Measurements from ENCODE around the gene IGSF23. TPM values are rescaled to one million over a fixed set of nuclear protein-coding genes. Genes with fewer than 3 reads are reported as not detected.
"Not testable (repeated sequence)": the region's sequence is repeated elsewhere in the genome, so short reads cannot be mapped to it uniquely, and the experiment has no call there.

IGSF23 gene
- total and polyA plus RNA-seq, 5 donors, result not detected

DNA sequence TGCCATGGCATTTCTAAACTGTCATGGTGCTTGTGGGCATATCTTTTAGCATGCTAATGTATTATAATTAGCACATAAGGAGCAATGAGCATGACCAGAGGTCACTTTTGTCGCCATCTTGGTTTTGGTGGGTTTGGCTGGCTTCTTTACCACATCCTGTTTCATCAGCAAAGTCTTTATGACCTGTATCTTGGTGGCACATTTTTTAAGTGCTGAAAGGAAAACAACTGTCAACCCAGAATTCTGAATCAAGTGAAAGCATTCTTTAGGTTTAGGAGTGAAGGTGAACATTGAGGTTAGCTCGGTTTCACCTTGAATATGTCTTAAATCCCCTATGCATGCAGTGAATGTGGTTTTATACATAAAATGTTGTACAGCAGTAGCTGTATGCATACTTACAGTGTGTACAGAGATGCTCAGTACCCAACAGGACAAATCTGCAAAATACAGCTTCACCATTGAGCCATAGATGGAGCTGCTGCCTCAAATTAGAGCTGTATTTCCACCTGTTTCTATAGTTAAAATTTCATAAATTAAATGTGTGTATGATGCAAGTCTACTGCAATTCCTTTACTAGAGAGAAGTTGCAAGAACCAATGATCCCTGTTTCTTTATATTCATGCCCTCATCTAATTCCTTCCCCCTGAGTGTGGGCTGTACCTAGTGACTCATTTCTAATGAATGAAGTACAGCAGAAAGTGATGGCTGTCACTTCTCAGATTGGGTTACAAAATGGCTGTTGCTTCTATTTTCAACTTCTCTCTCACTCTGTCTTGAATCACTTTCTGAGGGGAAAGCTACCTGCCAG lies 25.2 kb upstream of the IGSF23 start:
- intact Hi-C loops (cut with DNase I), result no loop called here
- WGBS, result 83% methylated on average over 2 of the region's 2 CpGs
- H3K27ac ChIP-seq (ENCODE audit: low read length), result peak overlapping the region; percentile 67

GRCh38 chr19:44588771-44589112 lies 24.6 kb upstream of the IGSF23 start:
- Histone ChIP-seq H3K9me3 (ENCODE audit: control insufficient read depth, low read length) (no peaks in the 10 kb centered on the region), H3K27ac (ENCODE audit: low read length) (peak overlapping the region; percentile 67), H3K4me1 (ENCODE audit: control insufficient read depth, insufficient read depth, low read length) (no peaks in the 10 kb centered on the region), H3K4me3 (ENCODE audit: low read length) (no peak overlapping the region), H3K27me3 (ENCODE audit: control insufficient read depth, insufficient read depth) (no peaks in the 10 kb centered on the region)
- DNase-seq, result no peak
- intact Hi-C loops (cut with DNase I), result no loop called here
- WGBS, result 82% methylated on average over 3 of the region's 3 CpGs
- ATAC-seq, result no peak

More for the DNA sequence above, 25.2 kb upstream of the IGSF23 start:
- Histone ChIP-seq H3K9me3 (ENCODE audit: control insufficient read depth, low read length) (no peaks in the 10 kb centered on the region), H3K27me3 (ENCODE audit: control insufficient read depth, insufficient read depth) (no peaks in the 10 kb centered on the region), H3K4me1 (ENCODE audit: control insufficient read depth, insufficient read depth, low read length) (no peaks in the 10 kb centered on the region), H3K4me3 (ENCODE audit: low read length) (no peak overlapping the region)
- ATAC-seq, result peak in 1 of 2 donors; percentile 63
- no peak for DNase-seq

DNA sequence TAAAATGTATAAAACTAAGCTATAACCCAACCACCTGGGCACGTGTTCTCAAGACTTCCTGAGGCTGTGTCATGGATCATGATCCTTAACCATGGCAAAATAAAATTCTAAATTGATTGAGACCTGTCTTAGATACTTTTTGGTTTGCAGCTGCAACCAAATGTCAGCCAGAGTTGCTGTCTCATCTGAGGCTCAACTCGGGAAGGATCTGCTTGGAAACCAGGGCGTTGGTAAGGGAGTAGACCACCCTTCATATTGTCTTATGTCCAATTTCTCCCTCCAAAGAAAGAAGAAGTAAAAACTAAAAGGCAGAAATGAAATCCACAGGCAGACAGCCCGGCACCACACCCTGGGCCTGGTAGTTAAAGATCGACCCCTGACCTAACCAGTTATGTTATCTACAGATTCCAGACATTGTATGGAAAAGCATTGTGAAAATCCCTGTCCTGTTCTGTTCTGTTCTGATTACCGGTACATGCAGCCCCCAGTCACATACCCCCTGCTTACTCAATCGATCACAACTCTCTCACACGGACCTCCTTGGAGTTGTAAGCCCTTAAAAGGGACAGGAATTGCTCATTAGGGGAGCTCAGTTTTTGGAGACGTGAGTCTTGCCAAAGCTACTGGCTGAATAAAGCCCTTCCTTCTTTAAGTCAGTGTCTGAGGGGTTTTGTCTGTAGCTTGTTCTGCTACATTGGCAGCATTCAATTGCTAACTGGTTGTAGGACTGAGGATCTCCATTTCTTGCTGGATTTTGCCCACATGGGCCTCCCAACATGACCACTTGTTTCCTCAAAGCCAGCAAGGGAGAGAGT lies 22.9 kb upstream of the IGSF23 start:
- Histone ChIP-seq H3K4me1 (ENCODE audit: control insufficient read depth, insufficient read depth, low read length) (no peaks in the 10 kb centered on the region), H3K9me3 (ENCODE audit: control insufficient read depth, low read length) (no peaks in the 10 kb centered on the region), H3K27ac (ENCODE audit: low read length) (no peak overlapping the region), H3K4me3 (ENCODE audit: low read length) (no peak overlapping the region), H3K27me3 (ENCODE audit: control insufficient read depth, insufficient read depth) (no peaks in the 10 kb centered on the region)
- 63% methylated on average over 9 of the region's 9 CpGs for WGBS
- intact Hi-C loops (cut with DNase I), result no loop called here
- no peak for ATAC-seq
- no peak for DNase-seq

- H3K27me3 ChIP-seq (ENCODE audit: control insufficient read depth, insufficient read depth); ATAC-seq; H3K27ac ChIP-seq (ENCODE audit: low read length); H3K4me3 ChIP-seq (ENCODE audit: low read length); intact Hi-C loops (cut with DNase I); H3K4me1 ChIP-seq (ENCODE audit: control insufficient read depth, insufficient read depth, low read length); H3K9me3 ChIP-seq (ENCODE audit: control insufficient read depth, low read length); DNase-seq: not testable (repeated sequence)
- WGBS, result 93% methylated on average over 9 of the region's 9 CpGs
These were observed 21.9 kb upstream of the IGSF23 start for GRCh38 chr19:44591340-44591993.

- Histone ChIP-seq H3K27me3 (ENCODE audit: control insufficient read depth, insufficient read depth) (no peaks in the 10 kb centered on the region), H3K4me1 (ENCODE audit: control insufficient read depth, insufficient read depth, low read length) (no peaks in the 10 kb centered on the region), H3K4me3 (ENCODE audit: low read length) (no peak overlapping the region), H3K27ac (ENCODE audit: low read length) (no peak overlapping the region), H3K9me3 (ENCODE audit: control insufficient read depth, low read length) (no peaks in the 10 kb centered on the region)
- WGBS, result 24% methylated on average over 2 of the region's 2 CpGs
- no peak for DNase-seq
- intact Hi-C loops (cut with DNase I), result no loop called here
- ATAC-seq, result peak; percentile 16 to 49
These were observed 20.9 kb upstream of the IGSF23 start for GRCh38 chr19:44592451-44592890.

DNA sequence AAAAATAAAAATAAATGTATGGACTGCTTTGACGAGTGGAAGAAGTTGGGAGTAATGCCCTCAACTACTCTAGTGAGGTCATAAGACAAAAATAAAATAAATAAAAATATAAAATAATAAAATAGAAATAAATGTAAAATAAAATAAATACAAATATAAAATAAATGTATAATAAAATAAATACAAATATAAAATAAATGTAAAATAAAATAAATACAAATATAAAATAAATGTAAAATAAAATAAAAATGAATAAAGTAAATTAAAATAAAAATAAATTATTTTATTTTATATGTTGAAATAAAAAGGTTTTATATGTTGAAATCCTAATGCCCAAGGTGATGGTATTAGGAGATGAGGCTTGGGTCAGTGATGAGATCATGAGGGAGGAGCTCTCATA lies 20.1 kb upstream of the IGSF23 start:
- ATAC-seq, result no peak
- 79% methylated on average over 1 of the region's 1 CpG for WGBS
- H3K27ac ChIP-seq (ENCODE audit: low read length), result no peak overlapping the region
- H3K4me1 ChIP-seq (ENCODE audit: control insufficient read depth, insufficient read depth, low read length), result no peaks in the 10 kb centered on the region
- no peaks in the 10 kb centered on the region for H3K9me3 ChIP-seq (ENCODE audit: control insufficient read depth, low read length)
- intact Hi-C loops (cut with DNase I), result no loop called here
- no peak overlapping the region for H3K4me3 ChIP-seq (ENCODE audit: low read length)
- DNase-seq, result no peak
- no peaks in the 10 kb centered on the region for H3K27me3 ChIP-seq (ENCODE audit: control insufficient read depth, insufficient read depth)

- H3K9me3 ChIP-seq (ENCODE audit: control insufficient read depth, low read length); H3K4me3 ChIP-seq (ENCODE audit: low read length); ATAC-seq; H3K4me1 ChIP-seq (ENCODE audit: control insufficient read depth, insufficient read depth, low read length); DNase-seq; H3K27ac ChIP-seq (ENCODE audit: low read length); intact Hi-C loops (cut with DNase I); H3K27me3 ChIP-seq (ENCODE audit: control insufficient read depth, insufficient read depth): not testable (repeated sequence)
- WGBS, result 21% methylated on average over 1 of the region's 1 CpG
These were observed 19.5 kb upstream of the IGSF23 start for GRCh38 chr19:44593866-44594266.

DNA sequence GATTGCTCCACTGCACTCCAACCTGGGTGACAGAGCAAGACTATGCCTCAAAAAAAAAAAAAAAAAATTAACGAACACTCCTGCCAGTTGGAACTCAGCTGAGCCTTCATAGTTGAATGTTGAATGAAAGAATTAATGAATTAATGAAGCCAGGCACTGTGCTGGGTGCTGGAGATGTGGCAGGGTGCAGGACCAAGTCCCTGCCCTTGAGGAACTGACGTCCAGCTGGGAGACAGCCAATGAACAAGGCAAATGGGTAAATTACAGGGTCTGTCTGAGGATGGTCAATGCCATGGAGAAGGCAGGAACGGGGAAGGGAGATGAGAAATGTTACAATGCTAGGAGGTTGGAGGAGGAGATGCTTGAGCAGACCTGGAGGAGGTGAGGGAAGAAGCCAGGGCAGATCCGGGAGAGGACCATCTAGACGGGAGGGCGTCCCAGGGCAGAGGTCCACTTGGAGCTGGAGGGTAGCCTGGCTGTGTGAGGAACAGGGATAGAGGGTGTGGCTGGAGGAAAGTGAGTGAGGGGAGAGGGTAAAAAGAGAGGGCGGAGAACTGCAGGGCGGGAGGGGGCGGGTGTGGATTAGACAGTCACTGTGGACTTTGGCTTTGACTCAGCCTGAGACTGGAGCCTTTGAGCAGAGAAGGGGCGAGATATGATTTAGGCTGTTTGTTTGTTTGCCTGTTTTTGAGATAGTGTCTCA lies 16.8 kb upstream of the IGSF23 start:
- no peaks in the 10 kb centered on the region for H3K27me3 ChIP-seq (ENCODE audit: control insufficient read depth, insufficient read depth)
- no peak for DNase-seq
- 70% methylated on average over 10 of the region's 10 CpGs for WGBS

DNA sequence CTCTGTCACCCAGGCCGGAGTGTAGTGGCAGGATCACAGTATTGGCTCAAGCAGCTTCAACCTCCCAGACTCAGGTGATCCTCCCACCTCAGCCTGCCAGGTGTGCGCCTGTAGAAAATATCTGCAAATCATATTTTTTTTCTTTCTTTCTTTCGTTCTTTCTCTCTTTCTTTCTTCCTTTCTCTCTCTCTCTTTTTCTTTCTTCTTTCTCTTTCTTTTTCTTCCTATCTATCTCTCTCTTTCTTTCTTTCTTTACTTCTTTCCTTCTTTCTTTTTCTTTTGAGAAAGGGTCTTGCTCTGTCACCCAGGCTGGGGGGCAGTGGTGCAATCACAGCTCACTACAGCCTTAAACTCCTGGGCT lies 16.3 kb upstream of the IGSF23 start:
- 58% methylated on average over 3 of the region's 3 CpGs for WGBS
- Histone ChIP-seq H3K27ac (ENCODE audit: low read length) (no peak overlapping the region), H3K9me3 (ENCODE audit: control insufficient read depth, low read length) (no peaks in the 10 kb centered on the region), H3K4me1 (ENCODE audit: control insufficient read depth, insufficient read depth, low read length) (no peaks in the 10 kb centered on the region), H3K27me3 (ENCODE audit: control insufficient read depth, insufficient read depth) (no peaks in the 10 kb centered on the region), H3K4me3 (ENCODE audit: low read length) (no peak overlapping the region)
- DNase-seq (no peak), ATAC-seq (no peak)
- intact Hi-C loops (cut with DNase I), result no loop called here

More for the DNA sequence above, 16.8 kb upstream of the IGSF23 start:
- no peaks in the 10 kb centered on the region for H3K9me3 ChIP-seq (ENCODE audit: control insufficient read depth, low read length)
- H3K27ac ChIP-seq (ENCODE audit: low read length), result no peak overlapping the region
- H3K4me3 ChIP-seq (ENCODE audit: low read length), result no peak overlapping the region
- peak in 1 of 2 donors; percentile 47 for ATAC-seq
- intact Hi-C loops (cut with DNase I), result no loop called here
- no peaks in the 10 kb centered on the region for H3K4me1 ChIP-seq (ENCODE audit: control insufficient read depth, insufficient read depth, low read length)

DNA sequence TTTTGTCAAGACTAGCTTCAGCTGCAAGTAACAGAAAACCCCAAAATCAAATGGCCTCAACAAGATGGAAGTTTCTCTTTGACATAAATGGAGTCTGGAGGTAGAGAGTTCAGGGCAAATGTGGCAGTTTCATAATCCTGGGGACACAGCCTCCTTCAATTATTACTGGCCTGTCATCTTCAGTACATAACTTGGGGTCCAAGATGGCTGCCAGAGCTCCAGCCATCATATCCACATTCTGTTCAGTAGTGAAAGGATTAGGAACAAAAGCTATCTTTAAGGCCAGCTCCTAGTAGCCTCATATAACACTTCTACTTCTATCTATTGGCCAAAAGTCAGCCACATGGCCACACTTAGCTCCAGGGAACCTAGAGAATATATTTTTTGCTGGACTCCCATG lies 15.0 kb upstream of the IGSF23 start:
- H3K27me3 ChIP-seq (ENCODE audit: control insufficient read depth, insufficient read depth), result no peaks in the 10 kb centered on the region
- DNase-seq, result no peak
- H3K27ac ChIP-seq (ENCODE audit: low read length), result no peak overlapping the region
- no peak overlapping the region for H3K4me3 ChIP-seq (ENCODE audit: low read length)
- intact Hi-C loops (cut with DNase I), result no loop called here
- H3K9me3 ChIP-seq (ENCODE audit: control insufficient read depth, low read length), result no peaks in the 10 kb centered on the region
- no peaks in the 10 kb centered on the region for H3K4me1 ChIP-seq (ENCODE audit: control insufficient read depth, insufficient read depth, low read length)
- ATAC-seq, result no peak

Data from right cardiac atrium (tissue), 5 donors.